NCI-H345 treated with DMSO at 0.1 percent for 48 hours (cell line): ENCODE measurements around the gene PGAP2.
"Not testable (repeated sequence)": the region's sequence is repeated elsewhere in the genome, so short reads cannot be mapped to it uniquely, and the experiment has no call there.

Experiments
- DNase-seq: peaks from one replicate; lab custom pipeline; 2025; ENCODE audit not compliant: unreplicated experiment; lab: John Stamatoyannopoulos, UW

PGAP2 gene

DNA sequence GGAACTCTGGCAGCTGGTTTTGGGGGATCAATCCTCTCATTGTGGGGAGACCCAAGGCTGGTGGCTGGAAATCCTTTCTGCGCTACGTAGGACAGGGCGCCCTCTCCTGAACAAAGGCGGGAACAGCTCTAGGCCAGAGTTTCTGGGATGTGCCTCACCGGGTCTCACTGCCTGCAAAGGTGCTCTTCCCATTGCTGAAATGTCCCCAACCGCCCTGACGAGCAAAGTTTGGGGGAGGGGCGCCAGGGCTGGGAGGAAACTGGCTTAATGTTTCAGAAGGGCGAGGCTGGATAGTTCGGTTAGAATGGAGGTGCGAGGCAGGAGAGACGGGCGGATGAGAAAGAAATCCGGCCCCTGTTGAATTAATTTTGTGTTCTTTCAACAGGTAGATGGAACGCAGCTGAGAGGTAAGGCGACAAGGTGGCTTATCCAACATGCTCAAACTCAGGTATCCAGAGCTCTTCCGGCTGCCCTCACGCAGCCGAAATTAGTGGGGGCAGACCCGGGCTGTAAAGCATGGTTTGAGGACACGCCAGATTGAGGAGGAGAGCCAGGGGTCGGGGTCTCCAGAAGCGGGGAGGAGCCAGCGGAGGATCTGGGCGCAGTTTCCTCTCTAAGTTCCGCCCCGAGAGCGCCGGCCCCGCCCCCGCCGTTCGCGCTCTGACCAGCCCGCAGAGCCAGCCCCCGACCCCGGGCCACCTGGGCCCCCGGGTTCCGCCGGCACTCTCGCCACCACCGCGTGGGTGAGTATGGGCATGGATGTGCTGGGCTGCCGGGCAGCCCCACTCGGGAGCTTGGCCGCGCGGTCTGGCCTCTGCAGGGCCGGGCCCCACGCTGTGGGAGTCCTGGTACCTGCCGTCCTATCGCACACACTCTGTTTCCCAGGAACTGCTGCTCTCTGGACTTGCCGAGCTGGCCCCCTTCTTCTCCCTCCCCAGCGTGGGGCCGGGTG, at the start of gene PGAP2:
Gene PGAP2 (plus strand): TSS at position 652 of the 952 bp plus-strand sequence. CDS start 2,700 bp downstream, outside the sequence.
- peak; percentile 55 for DNase-seq

DNA sequence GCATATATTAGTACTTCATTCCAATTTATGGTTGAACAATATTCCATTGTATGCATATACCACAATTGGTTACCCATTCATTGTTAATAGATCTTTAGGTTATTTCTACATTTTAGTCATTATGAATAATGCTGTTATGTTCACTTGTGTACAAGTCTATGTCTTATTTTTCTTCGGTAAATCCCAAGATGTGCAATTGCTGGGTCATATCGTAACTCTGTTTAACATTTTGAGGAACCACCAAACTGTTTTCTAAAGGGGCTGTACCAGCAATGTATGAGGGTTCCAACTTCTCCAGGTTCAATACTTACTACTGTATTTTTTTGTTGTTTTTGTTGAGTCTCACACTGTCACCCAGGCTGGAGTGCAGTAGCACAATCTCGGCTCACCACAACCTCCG, 44.1 kb upstream of the PGAP2 start:
- no peak for DNase-seq

DNA sequence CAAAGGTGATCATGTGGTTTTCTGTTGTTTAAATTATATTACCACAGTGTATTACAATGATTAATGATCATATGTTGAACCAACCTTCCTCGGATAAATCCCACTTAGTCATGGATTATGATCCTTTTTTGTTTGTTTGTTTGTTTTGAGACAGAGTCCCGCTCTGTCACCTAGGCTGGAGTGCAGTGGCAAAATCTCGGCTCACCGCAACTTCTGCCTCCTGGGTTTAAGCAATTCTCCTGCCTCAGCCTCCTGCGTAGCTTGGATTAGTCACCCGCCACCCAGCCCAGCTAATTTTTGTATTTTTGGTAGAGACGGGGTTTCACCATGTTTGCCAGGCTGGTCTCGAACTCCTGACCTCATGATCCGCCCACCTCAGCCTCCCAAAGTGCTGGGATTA, 41.5 kb upstream of the PGAP2 start:
- DNase-seq: not testable (repeated sequence)

DNA sequence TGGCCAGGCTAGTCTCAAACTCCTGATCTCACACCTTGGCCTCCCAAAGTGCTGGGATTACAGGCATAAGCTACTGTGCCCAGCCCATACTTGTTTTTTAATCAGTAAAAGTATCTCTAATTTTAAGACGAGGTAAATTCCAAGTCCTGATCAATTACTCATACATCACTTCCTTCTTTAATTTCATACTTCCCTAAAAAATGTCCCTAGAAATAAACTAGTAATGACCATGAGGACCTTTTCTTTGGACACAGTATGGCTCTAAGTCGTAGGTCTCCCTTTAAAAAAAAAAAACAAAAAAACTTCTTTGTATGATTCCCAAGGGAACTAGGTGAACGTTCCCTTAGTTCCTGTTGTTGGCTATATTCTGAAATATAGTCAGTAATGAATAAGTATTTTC, 40.8 kb upstream of the PGAP2 start:
- DNase-seq: no peak

DNA sequence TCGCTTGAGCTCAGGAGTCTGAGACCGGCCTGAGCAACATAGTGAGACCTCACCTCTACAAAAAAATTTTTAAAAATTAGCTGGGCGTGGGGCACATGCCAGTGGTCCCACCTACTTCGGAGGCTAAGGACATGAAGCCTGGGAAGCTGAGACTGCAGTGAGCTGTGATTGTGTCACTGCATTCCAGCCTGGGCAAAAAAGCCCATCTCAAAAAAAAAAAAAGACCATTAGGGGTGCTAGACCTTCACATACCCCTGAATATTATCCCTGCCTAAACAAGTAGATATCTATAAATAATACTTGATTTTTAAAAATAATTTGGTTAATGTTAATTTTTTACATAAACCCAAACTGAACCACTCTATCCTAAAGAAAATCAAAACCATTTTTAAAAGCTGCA, 35.2 kb upstream of the PGAP2 start:
- no peak for DNase-seq

DNA sequence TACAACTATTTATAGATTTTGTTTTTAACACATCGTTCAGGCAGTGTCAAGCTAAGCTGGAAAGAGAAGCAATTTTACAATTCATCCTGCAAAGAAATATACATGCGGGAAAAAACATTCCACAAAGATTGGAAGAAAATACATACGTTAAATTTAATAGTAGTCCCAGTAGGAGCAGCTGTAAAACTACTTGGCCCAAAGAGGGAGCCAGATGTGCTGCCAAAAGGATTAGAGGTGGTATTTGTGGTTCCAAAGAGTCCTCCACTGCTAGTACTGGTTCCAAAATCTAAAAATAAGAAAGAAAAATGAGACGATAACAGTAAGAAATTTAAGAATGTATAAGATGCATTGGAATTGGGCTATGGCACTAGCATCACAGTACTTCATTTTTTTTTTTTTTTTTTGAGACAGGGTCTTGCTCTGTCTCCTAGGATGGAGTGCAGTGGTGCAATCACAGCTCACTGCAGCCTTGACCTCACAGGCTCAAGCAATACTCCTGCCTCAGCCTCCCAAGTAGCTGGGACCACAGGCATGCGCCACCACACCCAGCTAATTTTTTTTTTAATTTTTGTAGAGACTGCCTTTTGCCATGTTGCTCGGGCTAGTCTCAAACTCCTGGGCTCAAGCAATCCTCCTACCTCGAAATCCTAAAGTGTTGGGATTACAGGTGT, 32.5 kb upstream of the PGAP2 start:
- no peak for DNase-seq

DNA sequence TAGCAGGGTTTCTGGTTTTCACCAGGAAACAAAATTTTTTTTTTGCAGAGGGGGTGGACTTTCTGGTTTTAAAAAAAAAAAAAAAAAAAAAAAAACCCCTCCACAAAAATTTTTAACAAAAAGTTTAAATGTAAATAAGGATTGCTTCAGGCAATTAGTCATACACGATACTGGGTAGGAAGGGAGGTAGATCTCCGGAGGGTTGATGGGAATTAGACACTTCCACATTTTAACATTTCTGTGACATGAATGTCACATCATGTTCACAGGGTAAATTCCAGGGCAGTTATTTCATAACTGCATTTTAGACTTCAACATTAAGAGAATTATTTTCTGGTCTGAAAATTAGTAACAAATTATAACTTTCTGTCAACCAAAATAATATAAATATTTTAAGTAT, 26.9 kb upstream of the PGAP2 start:
- DNase-seq: no peak

DNA sequence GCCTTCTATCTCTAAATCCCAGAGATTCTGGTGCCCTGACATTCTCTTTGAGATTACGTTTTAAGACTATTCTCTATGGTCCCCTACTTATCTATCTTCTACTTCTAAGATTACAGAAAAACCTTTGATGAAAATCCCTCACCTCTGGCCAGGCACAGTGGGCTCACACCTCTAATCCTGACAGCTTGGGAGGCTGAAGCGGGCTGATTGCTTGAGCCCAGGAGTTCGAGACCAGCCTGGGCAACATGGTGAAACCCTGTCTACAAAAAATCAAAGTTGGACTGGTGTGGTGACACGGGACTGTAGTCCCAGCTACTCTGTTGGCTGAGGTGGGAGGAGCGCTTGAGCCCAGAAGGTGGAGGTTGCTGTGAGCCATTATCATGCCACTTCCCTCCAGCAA, 25.4 kb upstream of the PGAP2 start:
- DNase-seq: no peak

DNA sequence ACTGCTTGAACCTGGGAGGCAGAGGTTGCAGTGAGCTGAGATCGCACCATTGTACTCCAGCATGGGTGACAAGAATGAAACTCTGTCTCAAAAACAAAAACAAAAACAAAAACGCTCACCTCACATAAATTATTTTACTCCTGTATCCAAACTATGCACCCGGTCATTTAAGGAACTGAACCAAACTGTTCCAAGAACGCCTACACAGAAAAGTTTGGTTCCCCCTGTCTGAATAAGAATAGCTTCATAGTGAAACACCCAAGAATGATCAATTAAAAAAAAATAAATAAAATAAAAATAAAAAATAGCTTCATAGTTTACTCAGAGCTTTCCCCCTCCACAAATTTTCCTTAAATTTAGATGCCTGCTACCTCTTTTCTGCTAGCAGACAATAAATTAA, 24.7 kb upstream of the PGAP2 start:
- no peak for DNase-seq

DNA sequence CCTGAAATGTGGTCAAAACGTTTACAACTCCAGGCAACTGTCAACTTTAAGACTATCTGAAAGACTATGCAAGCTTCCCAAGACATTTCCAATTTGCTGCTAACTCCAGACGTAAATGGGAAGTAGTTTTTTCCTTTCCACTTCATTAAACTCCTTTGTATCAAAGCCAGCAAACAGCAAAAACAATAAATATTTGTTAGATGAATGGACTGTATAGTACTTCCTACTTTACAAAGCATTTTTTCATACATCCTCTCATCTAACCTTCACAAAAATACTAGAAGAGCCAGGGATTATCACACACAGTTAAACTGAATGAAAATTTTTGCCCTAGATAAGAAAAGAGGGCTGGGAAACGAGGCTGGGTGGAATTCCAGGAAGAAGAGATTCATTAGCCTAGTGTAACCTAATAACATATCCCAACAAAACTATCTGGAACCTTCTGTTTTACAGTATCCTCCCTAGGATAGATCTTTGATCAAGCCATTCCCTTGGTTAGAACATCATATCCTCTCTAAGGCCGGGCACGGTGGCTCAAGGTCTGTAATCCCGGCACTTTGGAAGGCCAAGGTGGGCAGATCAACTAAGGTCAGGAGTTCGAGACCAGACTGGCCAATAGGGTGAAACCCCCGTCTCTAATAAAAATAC, 21.5 kb upstream of the PGAP2 start:
- no peak for DNase-seq

DNA sequence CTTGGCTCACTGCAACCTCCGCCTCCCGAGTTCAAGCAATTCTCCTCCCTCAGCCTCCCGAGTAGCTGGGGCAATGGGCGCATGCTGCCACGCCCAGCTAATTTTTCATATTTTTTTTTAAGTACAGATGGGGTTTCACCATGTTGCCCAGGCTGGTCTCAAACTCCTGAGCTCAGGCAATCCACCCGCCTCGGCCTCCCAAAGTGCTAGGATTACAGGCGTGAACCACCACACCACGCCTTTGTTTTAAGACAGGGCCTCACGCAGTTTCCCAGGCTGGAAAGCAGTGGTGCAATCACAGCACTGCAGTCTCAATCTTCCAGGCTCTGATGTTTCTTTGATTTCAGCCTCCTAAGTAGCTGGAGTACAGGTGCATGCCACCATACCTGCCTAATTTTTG, 14.0 kb upstream of the PGAP2 start:
- DNase-seq: not testable (repeated sequence)

DNA sequence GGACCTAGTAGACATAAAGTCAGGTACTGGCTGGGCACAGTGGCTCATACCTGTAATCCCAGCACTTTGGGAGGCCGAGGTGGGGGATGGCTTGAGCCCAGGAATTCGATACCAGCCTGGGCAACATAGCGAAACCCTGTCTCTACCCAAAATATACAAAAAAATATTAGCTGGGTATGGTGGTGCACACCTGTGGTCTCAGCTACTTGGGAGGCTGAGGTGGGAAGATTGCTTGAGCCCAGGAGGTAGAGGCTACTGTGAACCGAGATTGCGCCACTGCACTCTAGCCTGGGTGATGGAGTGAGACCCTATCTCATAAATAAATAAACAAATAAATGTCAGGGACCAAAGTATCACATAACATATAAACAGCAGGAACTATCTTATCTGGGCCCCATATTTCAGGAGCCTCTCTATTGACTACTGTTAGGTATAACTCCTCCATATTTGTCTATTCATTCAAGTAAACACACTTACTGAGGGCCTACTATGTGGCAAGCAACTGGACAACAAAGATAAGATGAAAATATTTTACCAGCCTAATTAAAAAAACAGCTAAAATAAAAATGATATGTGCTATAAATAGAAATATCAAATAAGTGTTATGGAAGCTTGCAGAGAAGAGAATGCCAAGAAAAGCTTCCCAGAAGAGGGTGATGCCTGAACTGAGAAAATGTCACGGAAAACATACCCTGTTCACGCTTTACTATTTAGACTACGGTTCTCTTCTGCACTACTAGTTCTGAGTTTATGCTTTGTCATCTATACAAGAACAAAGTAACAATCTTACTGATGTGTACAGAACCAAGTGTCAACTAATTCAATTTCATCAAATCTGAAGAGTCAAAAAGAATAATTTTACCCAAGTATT, 13.0 kb upstream of the PGAP2 start:
- DNase-seq: no peak

DNA sequence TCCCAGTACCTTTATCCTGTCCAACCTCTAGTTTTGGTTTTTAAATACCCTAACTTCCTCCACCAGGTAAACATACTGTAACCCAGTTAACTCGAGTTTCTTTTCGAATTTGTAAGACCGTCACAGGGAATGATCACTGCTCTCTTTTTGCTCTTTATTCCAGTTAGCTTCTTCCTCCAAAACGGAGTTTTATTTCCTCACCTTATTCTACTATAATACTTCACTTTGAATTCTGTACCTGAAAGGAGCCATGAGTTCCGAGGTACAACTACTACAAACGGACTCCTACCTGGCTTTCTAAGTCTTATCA, 12.4 kb upstream of the PGAP2 start:
- no peak for DNase-seq

DNA sequence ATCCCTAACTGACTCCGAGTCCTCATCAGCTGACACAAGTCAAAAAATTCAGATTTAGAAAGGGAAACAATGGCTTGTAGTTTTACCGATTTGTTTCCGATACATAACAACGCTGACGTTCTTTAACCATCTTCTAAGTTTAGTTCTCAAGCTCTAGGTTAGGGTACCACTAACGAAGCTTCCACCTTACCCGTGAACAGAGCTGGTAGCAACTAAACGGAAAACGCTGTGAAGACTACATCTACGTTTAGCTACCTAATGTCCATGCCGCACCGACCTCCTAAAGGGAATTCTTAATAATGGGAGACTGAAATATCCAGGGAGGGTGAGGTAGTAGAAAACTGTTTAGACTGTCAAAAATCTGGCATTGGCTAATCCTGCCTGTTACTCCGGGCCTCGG, 12.0 kb upstream of the PGAP2 start:
- DNase-seq: no peak

DNA sequence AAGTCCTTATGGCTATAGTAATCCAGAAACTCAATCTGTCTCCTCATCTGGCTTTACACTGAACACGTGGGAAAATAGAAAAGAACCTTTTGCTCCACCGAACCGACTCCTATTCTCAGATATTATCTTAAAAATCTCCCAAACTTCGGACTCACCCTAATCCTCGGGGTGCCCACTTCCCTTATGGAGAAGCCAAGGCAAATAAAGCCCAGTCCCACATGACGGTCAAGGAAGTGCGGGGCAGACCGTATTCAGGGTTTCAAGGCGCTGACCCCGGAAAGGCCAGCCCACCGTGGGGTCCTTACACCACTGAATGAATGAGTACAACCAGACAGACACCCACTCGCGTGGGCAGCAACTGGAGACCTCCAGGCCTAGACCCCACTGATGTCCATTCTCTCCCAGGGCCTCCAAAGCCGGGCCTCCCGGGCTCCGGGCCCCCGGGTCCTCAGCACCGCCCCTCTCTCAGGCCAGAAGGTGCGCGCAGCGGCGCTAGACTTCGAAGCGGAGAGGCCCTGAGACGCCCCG, 11.5 kb upstream of the PGAP2 start:
- no peak for DNase-seq

DNA sequence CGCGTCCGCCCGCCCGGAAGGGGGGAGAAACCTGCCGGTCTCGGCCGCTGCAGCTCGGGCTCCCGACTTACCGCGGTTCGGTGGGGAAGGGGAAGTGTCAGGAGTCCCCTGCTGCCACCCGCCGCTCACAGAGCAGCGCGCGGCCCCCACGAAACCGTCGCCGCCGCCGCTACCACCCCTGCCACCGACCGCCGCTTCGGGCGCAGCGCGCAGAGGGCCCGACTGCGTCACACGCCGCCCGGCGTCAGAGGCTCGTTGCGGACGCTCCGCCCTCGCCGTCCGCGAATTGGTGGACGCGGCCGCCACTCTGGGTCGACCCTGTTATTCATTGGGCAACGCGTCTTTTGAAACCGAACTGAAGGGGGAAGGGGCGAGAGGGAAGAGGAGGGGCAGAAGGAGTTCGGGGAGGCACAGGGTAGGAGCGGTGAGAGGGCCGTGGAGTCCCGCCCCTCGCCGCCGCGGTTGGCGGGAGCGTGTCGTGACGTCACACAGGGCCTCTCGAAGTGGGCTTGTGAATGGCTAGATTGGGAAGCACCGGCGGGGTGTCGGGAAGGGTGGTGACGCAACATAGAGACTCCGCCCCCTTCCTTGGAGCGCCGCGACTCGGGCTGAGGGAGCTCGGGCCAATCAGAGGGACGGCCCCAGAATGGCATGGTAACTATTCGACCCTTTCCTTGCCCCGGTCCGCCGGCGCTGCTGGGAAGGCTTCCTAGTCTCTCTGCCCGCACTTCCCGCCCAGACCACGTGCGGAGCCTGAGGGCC, 10.8 kb upstream of the PGAP2 start, which contains the start of gene NUP98:
Gene NUP98 (minus strand): TSS at position 226 of the 762 bp plus-strand sequence. CDS start 15,437 bp downstream, outside the sequence.
- DNase-seq: peak; percentile 98

DNA sequence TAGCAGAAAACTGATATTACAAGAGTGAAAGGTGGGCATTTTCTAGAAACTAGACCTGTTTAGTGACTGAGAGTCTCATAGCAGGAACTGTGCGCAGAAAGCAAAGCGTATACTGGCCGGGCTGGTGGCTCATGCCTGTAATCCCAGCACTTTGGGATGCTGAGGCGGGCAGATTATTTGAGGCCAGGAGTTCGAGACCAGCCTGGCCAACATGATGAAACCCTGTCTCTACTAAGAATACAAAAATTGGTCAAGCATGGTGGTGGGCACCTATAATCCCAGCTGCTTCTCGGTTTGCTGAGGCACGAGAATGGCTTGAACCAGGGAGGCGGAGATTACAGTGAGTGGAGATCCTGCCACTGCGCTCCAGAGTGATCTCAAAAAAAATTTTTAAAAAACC, 9.2 kb upstream of the PGAP2 start:
- no peak for DNase-seq

DNA sequence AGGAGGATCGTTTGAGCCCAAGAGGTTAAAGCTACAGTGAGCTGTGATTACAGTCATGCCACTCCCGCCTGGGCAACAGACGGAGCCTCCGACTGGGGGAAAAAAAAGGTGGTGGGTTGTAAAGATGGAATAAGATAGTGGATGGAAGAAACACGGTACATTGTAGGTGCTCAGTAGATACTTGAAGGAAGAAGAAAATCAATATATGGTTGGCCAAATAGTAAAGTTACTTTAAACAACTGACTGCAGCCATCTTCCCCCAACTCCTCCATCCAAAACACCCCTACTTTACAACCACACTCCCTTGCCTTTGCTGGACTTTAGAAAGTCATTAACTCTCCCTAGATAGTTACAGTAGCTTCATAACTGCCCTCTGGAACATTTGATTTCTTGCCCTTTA, 8.5 kb upstream of the PGAP2 start:
- DNase-seq: no peak

DNA sequence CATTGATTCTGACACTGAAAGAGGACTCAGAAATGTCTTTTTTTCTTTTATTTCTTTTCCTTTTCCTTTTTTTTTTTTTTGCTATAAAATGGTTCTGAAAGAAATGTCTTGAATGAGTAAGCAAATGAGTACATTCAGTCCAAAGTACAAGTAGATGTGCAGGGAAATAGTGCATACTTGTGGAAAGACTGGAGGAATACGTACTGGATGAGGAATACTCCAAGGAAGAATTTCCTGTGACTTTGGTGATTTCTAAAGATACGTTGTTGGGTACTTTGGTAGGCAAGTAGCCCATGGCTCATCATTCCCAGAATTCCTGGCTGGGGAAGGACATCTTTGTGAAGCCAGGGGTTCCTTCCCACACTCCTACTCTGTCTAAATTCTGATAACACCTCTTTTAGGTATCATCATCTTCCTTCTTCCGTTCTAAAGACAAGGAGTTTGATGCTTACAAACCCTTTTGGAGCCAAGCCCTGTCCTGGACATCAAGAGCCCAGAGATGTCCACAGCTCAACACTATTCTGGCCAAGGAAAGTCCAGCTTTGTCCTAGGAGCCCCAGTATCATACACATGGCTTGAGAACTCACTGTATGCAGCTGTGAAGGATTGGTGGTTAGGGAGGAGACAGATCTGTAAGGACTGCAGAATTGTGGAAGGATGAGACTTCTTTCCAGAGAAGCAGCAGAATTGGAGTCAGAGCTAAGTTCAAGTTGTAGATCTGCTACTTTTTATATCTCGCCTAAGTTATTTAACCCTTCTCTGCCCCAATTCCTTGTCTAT, 6.2 kb upstream of the PGAP2 start:
- no peak for DNase-seq
